Measurements from ENCODE around the gene EYA3. TPM values are rescaled to one million over a fixed set of nuclear protein-coding genes. Genes with fewer than 3 reads are reported as not detected.

Gene EYA3
- total RNA-seq, 3 donors from 2014 or later (not counting 1 experiment from before 2014, with no cell fraction given): 17.7 to 25.2 (median 19.1) TPM

DNA sequence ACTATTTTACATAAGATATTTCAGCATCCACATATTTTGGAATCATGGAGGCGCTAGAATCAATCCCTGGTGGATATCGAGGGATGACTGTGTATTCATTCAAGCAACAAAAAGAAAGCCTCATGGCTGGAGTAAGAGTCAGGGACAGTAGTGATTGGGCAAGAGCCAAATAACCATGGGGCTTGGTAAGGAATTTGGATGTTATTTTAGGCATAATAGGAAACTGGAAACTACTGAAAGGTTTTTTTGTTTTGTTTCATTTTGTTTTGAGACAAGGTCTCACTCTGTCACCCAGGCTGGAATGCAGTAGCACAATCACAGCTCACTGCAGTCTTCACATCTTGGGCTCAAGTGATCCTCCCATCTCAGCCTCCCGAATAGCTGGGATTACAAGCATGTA lies 33.8 kb upstream of the EYA3 start:
- H3K36me3 ChIP-seq (ENCODE audit: control insufficient read depth, insufficient read depth, low read length): no peaks in the 10 kb centered on the region
- H3K4me3 ChIP-seq (ENCODE audit: low read length): no peak overlapping the region
- Mint-ChIP-seq H3K4me3 (no peak overlapping the region), H3K27ac (no peak overlapping the region), H3K36me3 (no peaks in the 10 kb centered on the region), H3K27me3 (ENCODE audit: low read depth in 2 of 2) (peaks cover 2 to 7% of the 10 kb centered on the region in 2 donors), H3K9me3 (no peaks in the 10 kb centered on the region), H3K4me1 (no peaks in the 10 kb centered on the region)
- no peak overlapping the region for H3K27ac ChIP-seq (ENCODE audit: low read length)
- no peaks in the 10 kb centered on the region for H3K9me3 ChIP-seq (ENCODE audit: control insufficient read depth, insufficient read depth, low read length)
- no peak for DNase-seq
- H3K4me1 ChIP-seq (ENCODE audit: control insufficient read depth, insufficient read depth, low read length): no peaks in the 10 kb centered on the region
- TF ChIP-seq, protein P1, sequence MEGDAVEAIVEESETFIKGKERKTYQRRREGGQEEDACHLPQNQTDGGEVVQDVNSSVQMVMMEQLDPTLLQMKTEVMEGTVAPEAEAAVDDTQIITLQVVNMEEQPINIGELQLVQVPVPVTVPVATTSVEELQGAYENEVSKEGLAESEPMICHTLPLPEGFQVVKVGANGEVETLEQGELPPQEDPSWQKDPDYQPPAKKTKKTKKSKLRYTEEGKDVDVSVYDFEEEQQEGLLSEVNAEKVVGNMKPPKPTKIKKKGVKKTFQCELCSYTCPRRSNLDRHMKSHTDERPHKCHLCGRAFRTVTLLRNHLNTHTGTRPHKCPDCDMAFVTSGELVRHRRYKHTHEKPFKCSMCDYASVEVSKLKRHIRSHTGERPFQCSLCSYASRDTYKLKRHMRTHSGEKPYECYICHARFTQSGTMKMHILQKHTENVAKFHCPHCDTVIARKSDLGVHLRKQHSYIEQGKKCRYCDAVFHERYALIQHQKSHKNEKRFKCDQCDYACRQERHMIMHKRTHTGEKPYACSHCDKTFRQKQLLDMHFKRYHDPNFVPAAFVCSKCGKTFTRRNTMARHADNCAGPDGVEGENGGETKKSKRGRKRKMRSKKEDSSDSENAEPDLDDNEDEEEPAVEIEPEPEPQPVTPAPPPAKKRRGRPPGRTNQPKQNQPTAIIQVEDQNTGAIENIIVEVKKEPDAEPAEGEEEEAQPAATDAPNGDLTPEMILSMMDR (IDR thresholded peaks at IDR 0.05): no peak
- no peaks in the 10 kb centered on the region for H3K27me3 ChIP-seq (ENCODE audit: control insufficient read depth, insufficient read depth, low read length)
- WGBS (ENCODE audit: insufficient coverage): 97% methylated on average over 3 of the region's 3 CpGs
- ATAC-seq: no peak
- intact Hi-C loops (cut with micrococcal nuclease): no loop called here

DNA sequence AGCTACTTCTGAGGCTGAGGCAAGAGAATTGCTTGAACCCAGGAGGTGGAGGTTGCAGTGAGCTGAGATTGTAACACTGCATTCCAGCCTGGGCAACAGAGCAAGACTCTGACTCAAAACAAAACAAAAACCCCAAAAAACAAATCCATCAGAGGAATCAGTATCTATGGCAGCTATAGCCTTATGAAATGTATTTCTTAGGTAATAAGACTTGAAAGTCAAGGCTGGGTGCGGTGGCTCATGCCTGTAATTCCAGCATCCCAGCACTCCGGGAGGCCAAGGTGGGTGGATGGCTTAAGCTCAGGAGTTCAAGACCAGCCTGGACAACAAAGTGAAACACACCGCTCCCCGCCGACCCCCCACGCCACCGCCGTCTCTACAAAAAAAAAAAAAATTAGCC lies 31.1 kb upstream of the EYA3 start:
- H3K9me3 Mint-ChIP-seq: no peaks in the 10 kb centered on the region
- no peaks in the 10 kb centered on the region for H3K27me3 ChIP-seq (ENCODE audit: control insufficient read depth, insufficient read depth, low read length)
- DNase-seq: no peak
- ATAC-seq: no peak
- H3K4me3 Mint-ChIP-seq: no peak overlapping the region
- H3K36me3 Mint-ChIP-seq: no peaks in the 10 kb centered on the region
- H3K9me3 ChIP-seq (ENCODE audit: control insufficient read depth, insufficient read depth, low read length): no peaks in the 10 kb centered on the region
- no peaks in the 10 kb centered on the region for H3K27me3 Mint-ChIP-seq (ENCODE audit: low read depth in 2 of 2)
- H3K4me1 ChIP-seq (ENCODE audit: control insufficient read depth, insufficient read depth, low read length): peaks cover 16% of the 10 kb centered on the region
- H3K27ac ChIP-seq (ENCODE audit: low read length): no peak overlapping the region
- no peak overlapping the region for H3K4me3 ChIP-seq (ENCODE audit: low read length)
- H3K27ac Mint-ChIP-seq: no peak overlapping the region
- H3K36me3 ChIP-seq (ENCODE audit: control insufficient read depth, insufficient read depth, low read length): no peaks in the 10 kb centered on the region
- WGBS (ENCODE audit: insufficient coverage): 96% methylated on average over 8 of the region's 8 CpGs
- peaks cover 9 to 10% of the 10 kb centered on the region in 2 donors for H3K4me1 Mint-ChIP-seq
- TF ChIP-seq, protein P1 (IDR thresholded peaks at IDR 0.05): no peak
- intact Hi-C loops (cut with micrococcal nuclease): no loop called here

DNA sequence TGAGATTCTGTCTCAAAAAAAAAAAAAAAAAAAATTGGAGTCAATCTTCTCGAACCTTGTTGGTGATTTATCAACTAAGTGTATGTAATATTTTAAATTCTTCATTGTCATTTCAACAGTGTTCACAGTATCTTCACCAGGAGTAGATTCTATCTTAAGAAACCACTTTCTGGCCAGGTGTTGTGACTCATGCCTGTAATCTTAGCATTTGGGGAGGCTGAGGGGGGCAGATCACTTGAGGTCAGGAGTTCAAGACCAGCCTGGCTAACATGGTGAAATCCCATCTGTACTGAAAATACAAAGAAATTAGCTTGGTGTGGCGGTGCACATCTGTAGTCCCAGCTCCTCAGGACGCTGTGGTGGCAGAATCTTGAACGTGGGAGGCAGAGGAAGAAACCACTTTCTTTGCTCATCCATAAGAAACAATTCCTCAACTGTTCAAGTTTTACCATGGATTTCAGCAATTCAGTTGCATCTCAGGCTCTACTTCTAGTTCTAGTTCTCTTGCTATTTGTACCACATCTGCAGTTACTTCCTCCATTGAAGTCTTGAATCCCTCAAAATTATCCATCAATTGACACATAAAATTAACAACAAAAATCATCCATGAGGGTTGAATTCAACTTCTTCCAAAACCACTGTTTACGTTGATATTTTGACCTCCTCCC lies 30.4 kb upstream of the EYA3 start:
- WGBS (ENCODE audit: insufficient coverage): 92% methylated on average over 4 of the region's 5 CpGs

More for the DNA sequence above, 30.4 kb upstream of the EYA3 start:
- H3K36me3 ChIP-seq (ENCODE audit: control insufficient read depth, insufficient read depth, low read length): no peaks in the 10 kb centered on the region
- Mint-ChIP-seq H3K36me3 (no peaks in the 10 kb centered on the region), H3K27me3 (ENCODE audit: low read depth in 2 of 2) (no peaks in the 10 kb centered on the region), H3K27ac (no peak overlapping the region), H3K9me3 (no peaks in the 10 kb centered on the region), H3K4me3 (no peak overlapping the region), H3K4me1 (peaks cover 9 to 10% of the 10 kb centered on the region in 2 donors)
- no peaks in the 10 kb centered on the region for H3K27me3 ChIP-seq (ENCODE audit: control insufficient read depth, insufficient read depth, low read length)
- no peaks in the 10 kb centered on the region for H3K9me3 ChIP-seq (ENCODE audit: control insufficient read depth, insufficient read depth, low read length)
- ATAC-seq: no peak
- intact Hi-C loops (cut with micrococcal nuclease): no loop called here
- no peak for DNase-seq
- H3K4me1 ChIP-seq (ENCODE audit: control insufficient read depth, insufficient read depth, low read length): peaks cover 19% of the 10 kb centered on the region
- no peak overlapping the region for H3K27ac ChIP-seq (ENCODE audit: low read length)
- TF ChIP-seq, protein P1 (IDR thresholded peaks at IDR 0.05): no peak
- no peak overlapping the region for H3K4me3 ChIP-seq (ENCODE audit: low read length)

Measured in natural killer cell (primary cell).